ENCODE measurements around the gene ACTA1. TPM values are rescaled to one million over a fixed set of nuclear protein-coding genes. Genes with fewer than 3 reads are reported as not detected.
"Not testable (repeated sequence)": the region's sequence is repeated elsewhere in the genome, so short reads cannot be mapped to it uniquely, and the experiment has no call there.

Gene ACTA1
- polyA plus RNA-seq, 2 of the 4 experiments (the other 2 are of a cell fraction): 0.16 to 0.25 TPM

- Histone ChIP-seq H3K4me1 (no peaks in the 10 kb centered on the region), H3K4me2 (no peak overlapping the region), H3K4me3 (no peak overlapping the region), H3K27ac (no peak overlapping the region), H3K9me3 (no peaks in the 10 kb centered on the region)
- DNase-seq (ENCODE audit: low read depth in 1 of 2, low spot score in 1 of 2) (no peak), FAIRE-seq (no peak), ATAC-seq (peak in 1 of 2 experiments; percentile 50; a peak in 4 of 6 replicates)
- ChIA-PET POLR2A (no interaction called here), CTCF (no interaction called here)
- no peak for TF ChIP-seq POLR2A (IDR thresholded peaks at IDR 0.05; ENCODE audit: low read length)
- TF ChIP-seq, protein P1, sequence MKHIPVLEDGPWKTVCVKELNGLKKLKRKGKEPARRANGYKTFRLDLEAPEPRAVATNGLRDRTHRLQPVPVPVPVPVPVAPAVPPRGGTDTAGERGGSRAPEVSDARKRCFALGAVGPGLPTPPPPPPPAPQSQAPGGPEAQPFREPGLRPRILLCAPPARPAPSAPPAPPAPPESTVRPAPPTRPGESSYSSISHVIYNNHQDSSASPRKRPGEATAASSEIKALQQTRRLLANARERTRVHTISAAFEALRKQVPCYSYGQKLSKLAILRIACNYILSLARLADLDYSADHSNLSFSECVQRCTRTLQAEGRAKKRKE (CRISPR knock-in tag; IDR thresholded peaks at IDR 0.05; ENCODE audit: low read depth): no peak
- TF ChIP-seq E2F6 (IDR thresholded peaks at IDR 0.05; ENCODE audit: borderline replicate concordance, low read depth): no peak
- TF ChIP-seq RAD21 (conservative IDR thresholded peaks at IDR 0.05 in 1 of 2, IDR thresholded peaks at IDR 0.05 in 1 of 2): no peak
- TF ChIP-seq, protein P2, sequence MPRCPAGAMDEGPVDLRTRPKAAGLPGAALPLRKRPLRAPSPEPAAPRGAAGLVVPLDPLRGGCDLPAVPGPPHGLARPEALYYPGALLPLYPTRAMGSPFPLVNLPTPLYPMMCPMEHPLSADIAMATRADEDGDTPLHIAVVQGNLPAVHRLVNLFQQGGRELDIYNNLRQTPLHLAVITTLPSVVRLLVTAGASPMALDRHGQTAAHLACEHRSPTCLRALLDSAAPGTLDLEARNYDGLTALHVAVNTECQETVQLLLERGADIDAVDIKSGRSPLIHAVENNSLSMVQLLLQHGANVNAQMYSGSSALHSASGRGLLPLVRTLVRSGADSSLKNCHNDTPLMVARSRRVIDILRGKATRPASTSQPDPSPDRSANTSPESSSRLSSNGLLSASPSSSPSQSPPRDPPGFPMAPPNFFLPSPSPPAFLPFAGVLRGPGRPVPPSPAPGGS (IDR thresholded peaks at IDR 0.05): no peak
- TF ChIP-seq JUN (IDR thresholded peaks at IDR 0.05): no peak
- no peak for TF ChIP-seq HMGXB4 (CRISPR knock-in tag; IDR thresholded peaks at IDR 0.05; ENCODE audit: borderline replicate concordance)
- no peak for TF ChIP-seq NPAS2 (CRISPR knock-in tag; IDR thresholded peaks at IDR 0.05; ENCODE audit: borderline replicate concordance)
- TF ChIP-seq FOXS1 (CRISPR knock-in tag; IDR thresholded peaks at IDR 0.05): no peak
- no peak for TF ChIP-seq HEYL (CRISPR knock-in tag; IDR thresholded peaks at IDR 0.05)
- TF ChIP-seq, protein P3, sequence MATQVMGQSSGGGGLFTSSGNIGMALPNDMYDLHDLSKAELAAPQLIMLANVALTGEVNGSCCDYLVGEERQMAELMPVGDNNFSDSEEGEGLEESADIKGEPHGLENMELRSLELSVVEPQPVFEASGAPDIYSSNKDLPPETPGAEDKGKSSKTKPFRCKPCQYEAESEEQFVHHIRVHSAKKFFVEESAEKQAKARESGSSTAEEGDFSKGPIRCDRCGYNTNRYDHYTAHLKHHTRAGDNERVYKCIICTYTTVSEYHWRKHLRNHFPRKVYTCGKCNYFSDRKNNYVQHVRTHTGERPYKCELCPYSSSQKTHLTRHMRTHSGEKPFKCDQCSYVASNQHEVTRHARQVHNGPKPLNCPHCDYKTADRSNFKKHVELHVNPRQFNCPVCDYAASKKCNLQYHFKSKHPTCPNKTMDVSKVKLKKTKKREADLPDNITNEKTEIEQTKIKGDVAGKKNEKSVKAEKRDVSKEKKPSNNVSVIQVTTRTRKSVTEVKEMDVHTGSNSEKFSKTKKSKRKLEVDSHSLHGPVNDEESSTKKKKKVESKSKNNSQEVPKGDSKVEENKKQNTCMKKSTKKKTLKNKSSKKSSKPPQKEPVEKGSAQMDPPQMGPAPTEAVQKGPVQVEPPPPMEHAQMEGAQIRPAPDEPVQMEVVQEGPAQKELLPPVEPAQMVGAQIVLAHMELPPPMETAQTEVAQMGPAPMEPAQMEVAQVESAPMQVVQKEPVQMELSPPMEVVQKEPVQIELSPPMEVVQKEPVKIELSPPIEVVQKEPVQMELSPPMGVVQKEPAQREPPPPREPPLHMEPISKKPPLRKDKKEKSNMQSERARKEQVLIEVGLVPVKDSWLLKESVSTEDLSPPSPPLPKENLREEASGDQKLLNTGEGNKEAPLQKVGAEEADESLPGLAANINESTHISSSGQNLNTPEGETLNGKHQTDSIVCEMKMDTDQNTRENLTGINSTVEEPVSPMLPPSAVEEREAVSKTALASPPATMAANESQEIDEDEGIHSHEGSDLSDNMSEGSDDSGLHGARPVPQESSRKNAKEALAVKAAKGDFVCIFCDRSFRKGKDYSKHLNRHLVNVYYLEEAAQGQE (IDR thresholded peaks at IDR 0.05): no peak
- TF ChIP-seq TFCP2L1 (CRISPR knock-in tag; IDR thresholded peaks at IDR 0.05): no peak
- no peak for TF ChIP-seq KDM5A (IDR thresholded peaks at IDR 0.05)
- no peak for TF ChIP-seq NR3C1 (IDR thresholded peaks at IDR 0.05)
- TF ChIP-seq POLR2AphosphoS2 (conservative IDR thresholded peaks at IDR 0.05; ENCODE audit: low read length): no peak
- TF ChIP-seq SMC3 (IDR thresholded peaks at IDR 0.05): no peak
- 34% methylated on average over 6 of the region's 6 CpGs for WGBS (ENCODE audit: missing lambda C conversion rate)
These were observed 30.9 kb downstream of the ACTA1 start for GRCh38 chr1:229402993-229403392.

DNA sequence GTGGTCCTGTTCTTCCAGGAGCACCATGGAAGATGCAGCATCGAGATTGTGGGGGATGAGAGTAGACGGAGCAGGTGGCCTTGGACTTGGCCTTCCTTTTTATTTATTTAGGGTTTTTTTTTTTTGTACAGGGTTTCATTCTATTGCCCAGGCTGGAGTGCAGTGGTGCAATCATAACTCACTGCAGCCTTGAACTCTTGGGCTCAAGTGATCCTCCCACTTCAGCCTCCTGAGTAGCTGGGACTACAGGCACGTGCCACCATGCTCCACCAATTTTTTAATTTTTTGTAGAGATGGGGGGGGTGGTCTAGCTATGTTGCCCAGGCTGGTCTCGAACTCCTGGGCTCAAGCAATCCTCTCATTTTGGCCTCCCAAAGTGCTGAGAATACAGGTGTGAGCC lies 31.6 kb downstream of the ACTA1 start:
- FAIRE-seq; H3K9me3 ChIP-seq; POLR2A ChIA-PET; H3K4me1 ChIP-seq; DNase-seq (ENCODE audit: low read depth in 1 of 2, low spot score in 1 of 2); H3K4me2 ChIP-seq; H3K4me3 ChIP-seq; H3K27ac ChIP-seq; CTCF ChIA-PET; ATAC-seq: not testable (repeated sequence)
- 15% methylated on average over 4 of the region's 4 CpGs for WGBS (ENCODE audit: missing lambda C conversion rate)
